Endothelial cell of hepatic sinusoid (primary cell): ENCODE data around the gene COL26A1.
"Not testable (repeated sequence)": the region's sequence is repeated elsewhere in the genome, so short reads cannot be mapped to it uniquely, and the experiment has no call there.

Source experiments
- in situ Hi-C: cut with HindIII; loops from 2 replicates; pipeline ENCODE4 v1.10.0; 2017; ENCODE audit warnings: low sequenced_read_pairs

Gene COL26A1

DNA sequence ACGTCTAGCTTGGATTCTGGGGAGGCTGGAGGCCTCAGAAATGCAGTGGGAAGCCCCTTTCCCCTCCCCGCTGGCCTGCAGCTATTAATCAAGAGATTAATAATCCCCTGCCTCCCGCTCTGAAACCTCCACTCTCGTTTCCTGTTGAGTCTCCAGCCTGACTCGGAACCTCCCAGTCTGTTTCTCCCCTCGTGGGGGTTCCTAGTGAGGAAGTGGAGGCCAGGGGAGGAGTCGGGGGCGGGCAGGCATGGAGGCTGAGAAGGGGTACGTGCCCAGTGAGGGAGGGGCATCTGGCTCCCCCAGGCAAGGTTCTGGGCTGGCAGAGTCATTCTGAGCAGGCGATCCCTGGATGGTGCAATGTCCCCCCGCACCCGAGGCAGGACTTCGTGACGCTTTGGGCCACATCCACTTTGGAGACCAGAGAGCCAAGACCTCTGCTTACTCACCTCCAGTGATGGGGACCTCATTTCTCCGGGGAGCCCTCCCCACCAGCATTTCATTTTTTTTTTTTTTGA is 73.6 kb downstream of the COL26A1 start:
- in situ Hi-C loops, result no loop called here

DNA sequence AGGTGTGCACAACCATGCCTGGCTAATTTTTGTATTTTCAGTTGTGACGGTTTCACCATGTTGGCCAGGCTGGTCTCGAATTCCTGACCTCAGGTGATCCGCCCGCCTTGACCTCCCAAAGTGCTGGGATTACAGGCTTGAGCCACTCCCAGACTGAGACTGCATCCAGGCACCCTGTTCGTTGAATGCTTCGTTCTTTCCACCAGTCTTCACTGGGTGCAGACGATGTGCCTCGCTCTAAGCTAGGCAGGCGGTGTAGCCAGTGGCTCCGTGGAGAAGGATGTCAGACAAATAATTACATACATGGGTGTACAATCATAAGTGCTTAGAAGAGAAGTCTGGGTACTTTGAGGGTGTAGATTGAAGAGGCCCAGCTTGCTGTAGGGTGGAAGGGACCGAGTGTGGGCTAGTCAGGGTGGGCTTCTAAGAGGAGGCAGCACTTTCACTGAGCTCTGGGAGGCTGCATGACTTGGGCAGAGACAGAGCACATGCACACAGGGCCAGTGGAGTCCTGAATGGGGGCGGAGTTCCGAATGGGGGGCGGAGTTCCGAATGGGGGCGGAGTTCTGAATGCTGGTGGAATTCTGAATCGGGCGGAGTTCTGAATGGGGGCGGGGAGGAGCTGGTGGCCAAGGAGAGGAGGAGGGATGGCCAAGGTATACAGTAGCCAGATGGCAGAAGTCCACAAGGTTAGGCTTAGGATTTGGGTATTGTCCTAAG is 74.3 kb downstream of the COL26A1 start:
- in situ Hi-C loops, result no loop called here

DNA sequence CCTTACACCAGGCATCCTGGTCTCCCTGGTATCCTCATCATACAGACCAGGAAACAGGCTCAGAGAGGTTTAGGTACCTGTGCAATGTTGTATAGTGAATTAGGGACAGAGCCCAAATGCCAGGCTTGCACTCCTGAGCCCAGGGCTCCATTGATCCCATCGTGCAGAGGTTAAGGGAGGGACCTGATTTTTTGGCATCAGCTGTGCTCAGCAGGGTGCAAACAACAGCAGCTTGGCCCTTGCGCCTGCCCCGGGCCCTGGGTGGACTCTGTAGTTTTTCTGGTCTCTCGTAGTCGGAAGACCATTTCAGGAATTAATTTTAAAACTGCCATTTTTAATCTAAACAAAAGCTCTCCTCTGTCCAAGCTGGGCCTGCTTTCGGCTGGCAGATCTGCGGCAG is 79.2 kb downstream of the COL26A1 start:
- in situ Hi-C loops, result no loop called here

DNA sequence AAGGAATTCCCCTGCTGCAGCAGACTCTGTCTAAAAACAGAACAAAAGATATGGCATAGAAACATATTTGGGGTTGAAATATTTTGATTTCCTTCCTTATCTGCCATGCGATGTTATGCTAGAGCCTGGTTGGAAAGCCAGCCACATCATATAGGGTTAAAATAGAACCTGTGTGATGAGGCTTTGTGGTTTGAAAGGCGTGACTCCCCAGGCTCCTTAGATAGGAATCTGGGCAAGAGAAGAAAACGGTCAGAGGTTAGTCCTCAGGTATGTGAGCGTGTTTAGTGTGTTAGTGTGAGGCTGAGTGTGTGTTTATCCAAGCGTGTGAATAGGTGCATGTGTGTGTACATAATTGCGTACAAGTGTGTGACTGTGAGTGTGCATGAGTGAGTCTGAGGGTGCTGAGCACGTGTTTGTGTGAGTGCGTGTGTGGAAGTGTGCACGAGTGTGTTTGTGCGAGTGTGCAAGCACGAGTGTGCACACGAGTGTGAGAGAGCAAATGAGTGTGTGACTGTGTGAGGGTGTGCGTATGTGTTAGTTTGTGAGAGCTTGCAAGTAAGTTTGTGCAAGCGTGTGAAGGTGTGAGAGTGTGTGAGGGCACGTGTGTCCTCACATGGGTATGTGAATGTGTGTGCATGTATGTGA is 79.9 kb downstream of the COL26A1 start:
- in situ Hi-C loops, result no loop called here

DNA sequence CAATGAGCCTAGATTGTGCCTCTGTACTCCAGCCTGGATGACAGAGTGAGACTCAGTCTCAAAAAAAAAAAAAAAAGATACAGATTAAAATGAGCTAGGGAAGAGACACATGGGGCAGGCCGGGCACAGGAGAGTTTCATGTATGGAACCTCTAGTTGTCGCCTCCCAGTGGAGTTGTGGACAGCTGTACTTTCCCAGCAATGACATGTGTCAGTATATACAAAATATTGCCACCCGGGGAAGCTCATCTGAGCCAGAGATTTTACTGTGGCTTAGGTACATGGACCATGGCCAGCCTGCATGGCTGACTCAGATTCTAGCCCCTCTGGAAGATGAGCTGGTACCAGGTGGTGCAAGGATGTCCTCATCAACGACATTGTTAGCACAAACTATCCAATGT is 87.4 kb downstream of the COL26A1 start:
- in situ Hi-C loops, result no loop called here

DNA sequence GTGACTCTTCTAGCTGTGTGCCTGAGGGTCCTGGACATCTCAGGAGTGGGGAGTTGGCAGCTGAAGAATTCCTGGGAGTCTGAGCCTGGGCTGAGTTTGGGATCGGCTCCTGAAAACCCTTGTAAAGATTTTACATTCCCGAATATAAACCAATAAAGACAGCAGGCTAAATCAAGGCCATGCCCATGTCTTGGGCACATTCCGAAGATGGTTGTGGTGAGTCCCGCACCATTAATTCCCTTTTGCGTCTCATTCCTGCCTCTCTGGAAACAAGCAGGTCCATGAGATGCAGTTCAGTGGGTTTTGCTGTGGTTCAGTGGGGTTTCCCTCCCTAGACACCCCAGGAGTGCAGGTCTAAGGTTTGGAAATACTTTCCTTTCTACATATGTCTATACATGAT is 90.9 kb downstream of the COL26A1 start:
- in situ Hi-C loops, result no loop called here

DNA sequence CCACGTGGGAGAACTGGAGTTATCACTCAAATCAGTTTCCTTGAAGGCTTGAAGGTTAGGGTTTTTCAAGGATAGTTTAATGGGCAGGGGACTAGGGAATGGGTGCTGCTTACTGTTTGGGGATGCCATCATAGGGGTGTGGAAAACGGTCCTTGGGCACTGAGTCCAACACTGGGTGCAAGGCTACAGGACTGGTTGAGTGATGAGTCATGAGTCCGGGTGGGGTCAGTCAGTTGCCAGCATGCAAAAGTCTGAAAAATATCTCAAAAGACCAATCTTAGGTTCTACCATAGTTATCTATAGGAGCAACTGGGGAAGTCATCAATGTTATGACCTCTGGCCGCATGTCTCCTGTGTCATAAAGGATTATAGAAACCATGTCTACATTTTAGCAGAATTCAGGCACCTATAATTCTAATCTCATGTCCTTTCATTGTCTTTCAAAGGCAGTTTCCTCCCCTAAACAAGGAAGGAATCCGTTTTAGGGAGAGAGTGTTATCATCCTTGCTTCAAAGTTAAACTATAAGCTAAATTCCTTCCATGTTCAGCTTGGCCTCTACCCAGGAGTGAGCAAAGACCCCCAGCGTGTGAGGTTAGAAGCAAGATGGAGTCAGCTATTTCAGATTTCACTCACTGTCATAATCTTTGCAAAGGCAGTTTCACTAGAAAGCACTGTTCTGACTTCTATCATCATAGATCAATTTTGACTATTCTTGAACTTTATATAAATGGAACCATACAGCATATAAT is 94.5 kb downstream of the COL26A1 start:
- in situ Hi-C loops, result no loop called here

DNA sequence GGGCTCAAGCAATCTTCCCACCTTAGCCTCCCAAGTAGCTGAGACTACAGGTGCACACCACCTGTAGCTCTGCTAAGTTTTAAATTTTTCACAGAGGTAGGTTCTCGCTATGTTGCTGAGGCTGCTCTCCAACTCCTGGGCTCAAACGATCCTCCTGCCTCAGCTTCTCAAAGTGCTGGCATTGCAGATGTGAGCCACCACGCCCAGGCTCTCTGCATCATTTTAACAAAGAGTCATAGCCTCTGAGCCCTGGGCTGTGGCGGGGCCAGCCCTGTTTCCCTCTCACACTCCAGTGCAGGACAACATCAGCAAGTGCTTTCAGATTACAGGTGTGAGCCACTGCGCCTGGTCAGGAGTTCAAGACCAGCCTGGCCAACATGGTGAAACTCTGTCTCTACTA is 102.5 kb downstream of the COL26A1 start:
- in situ Hi-C loops, result no loop called here

DNA sequence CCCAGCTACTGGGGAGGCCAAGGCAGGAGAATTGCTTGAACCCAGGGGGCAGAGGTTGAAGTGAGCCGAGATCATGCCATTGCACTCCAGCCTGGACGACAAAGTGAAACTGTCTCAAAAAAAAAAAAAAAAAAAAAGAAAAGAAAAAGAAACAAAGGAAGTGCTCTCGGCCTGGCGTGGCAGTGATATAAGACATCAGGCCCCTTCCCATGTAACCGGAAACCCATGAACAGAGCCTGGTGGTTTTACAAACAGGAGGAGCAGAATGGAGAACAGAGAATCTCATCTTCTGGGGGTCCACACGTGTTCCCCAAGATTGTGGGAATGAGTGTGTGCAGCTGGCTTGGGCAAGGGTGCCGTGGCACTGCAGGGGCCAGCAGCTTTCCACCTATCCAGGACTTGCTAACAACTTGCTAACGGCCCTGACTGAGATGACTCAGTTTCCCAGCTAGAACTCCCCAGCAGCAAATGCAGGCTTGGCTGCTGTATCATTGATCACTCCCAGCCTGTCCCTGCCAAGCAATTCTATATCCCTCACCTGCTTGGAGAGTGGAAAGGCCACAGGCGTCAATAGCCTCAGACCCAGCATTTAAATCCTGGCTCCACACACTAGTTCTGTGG is 103.0 kb downstream of the COL26A1 start:
- in situ Hi-C loops, result no loop called here

DNA sequence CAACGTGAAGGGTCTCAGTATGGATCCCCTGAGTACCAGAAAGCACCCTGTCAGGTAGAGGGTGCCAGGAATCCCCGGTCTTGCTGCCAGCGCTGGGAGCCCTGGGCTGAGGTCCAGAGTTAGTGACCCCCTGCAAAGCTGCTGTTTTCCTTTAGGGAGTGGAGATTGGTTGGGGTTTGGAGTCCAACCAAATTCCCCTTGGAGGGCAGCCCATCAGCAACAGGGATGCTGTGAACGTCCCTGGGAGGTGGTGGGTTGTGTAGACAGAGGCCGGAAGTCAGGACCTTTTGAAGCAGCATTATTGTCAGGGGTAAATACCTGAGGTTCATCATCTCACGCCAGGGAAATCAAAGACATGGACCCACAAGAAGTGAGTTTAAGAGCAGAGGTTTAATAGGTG is 104.2 kb downstream of the COL26A1 start:
- in situ Hi-C loops, result no loop called here

DNA sequence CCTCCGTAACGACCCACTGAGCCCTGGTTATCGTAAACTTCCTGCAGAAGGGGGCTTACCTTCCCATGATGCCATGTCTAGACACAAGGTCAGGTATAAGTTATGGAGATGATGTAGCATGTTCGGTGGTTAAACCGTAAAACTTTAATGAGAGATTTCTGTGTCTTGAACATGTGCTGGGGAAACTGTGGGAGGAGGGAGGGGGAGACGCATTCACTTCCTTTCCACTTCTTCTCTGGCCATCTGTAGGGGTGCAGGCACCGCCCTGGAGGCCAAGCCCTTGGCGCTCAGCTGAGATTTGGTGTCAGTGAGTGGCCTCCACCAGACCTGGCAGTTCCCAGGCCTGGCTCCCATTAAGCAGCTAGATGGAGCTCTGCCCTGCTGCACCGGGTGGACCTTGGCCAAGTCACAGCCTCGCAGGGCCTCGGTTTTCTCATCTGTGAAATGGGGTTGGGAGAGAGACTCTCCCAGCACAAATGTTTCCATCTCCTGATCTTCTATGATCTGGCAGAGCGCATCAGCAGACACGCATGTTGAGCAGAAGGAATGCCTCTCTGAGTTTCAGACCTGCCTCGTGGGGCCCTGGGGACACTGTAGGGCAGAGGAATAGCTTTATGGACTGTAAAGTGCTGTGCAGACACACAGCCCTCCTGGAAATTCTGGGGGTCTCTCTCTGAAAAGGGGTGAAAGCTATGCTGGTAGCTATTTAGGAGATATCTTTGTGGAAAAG is 106.0 kb downstream of the COL26A1 start:
- in situ Hi-C loops, result no loop called here

DNA sequence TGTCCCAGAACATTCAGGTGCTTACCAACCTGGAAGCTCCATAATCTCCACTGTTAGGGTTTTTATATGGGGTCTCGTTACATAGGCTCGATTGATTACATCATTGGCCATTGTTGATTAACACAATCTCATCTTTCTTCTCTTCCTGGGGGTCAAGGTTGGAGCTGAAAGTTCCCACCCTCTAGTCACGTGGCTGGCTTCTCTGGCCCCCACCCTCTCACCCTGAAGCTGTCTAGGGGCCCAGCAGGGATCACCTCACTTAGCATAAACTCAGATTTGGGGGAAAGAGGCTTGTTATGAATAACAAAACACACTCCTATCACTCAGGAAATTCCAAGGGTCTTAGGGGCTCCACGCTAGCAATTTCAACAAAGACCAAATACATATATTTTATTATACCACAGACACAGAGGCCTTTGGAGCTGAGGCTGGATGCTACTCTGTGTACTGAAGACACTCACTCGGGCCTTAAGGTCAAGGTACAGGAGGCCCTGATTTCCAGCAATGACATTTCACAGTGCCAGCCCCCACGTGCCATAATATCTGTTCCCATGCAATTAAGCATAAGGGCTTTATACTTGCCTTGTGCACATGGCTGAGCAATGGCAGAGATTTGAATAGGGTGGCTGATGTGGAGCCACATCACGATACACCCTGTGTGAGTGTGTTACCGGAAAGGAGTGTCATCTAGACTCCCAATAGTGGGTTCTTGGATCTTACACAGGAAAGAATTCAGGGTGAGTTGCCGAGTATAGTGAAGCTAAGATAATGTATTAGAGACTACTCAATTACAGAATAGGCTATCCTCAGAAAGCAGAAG is 108.2 kb downstream of the COL26A1 start:
- in situ Hi-C loops, result no loop called here

DNA sequence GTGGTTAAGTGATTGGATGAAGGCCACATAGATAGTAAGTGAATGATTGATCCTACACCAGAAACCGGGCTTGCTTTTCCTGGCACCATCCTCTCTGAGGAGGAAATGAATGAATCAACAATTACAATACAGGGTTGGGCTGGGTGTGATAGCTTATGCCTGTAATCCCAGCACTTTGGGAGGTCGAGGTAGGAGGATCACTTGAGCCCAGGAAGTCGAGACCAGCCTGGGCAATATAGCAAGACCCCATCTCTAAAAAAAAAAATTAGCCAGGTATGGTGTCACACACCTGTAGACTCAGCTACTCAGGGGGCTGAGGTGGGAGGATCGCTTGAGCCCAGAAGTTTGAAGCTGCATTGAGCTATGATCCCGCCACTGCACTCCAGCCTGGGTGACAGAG is 111.5 kb downstream of the COL26A1 start:
- in situ Hi-C loops, result no loop called here

DNA sequence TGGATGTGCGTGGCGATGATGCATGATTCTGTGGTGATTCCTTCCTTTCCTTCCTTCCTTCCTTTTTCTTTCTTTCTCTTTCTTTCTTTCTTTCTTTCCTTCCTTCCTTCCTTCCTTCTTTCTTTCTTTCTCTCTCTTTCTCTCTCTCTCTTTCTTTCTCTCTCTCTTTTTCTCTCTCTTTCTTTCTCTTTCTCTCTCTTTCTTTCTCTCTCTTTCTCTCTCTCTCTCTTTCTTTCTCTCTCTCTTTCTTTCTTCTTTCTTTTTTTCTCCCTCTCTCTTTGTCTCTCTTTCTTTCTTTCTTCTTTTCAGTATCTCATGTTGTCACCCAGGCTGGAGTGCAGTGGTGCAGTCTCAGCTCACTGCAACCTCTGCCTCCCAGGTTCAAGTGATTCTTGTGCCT is 113.0 kb downstream of the COL26A1 start:
- in situ Hi-C loops, result not testable (repeated sequence)

DNA sequence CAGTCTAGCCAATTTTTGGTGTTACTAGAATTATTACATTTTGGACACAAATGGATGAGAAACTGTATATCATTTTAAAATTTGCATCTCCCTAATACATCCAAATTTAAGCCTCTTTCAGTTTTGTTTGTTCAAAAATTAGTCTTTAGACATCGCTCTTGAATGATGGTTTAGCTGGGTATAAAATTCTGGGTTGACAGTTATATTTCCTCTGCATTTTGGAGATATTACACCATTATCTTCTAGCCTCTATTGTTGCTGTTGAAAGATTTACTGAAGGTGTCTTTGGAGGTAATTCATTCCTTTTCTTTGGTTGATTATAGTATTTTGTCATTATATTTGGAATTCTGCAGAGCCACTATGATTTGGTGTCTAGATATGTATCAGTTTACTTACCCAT is 116.5 kb downstream of the COL26A1 start:
- in situ Hi-C loops, result no loop called here

DNA sequence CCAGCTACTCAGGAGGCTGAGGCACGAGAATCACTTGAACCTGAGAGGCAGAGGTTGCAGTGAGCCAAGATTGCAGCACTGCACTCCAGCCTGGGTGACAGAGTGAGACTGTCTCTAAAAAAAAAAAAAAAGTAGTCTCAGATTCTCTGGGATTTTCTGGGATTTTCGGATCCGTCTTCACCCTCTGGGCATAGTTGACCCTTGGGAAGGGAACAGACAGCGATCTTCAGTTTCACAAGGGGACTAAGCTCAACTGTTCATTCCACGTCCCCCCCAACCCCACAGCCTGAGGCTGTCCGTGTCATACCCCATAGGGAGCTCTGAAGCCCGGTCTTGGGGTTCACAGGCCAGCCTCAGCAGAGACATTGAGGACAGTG is 123.4 kb downstream of the COL26A1 start:
- in situ Hi-C loops, result not testable (repeated sequence)

DNA sequence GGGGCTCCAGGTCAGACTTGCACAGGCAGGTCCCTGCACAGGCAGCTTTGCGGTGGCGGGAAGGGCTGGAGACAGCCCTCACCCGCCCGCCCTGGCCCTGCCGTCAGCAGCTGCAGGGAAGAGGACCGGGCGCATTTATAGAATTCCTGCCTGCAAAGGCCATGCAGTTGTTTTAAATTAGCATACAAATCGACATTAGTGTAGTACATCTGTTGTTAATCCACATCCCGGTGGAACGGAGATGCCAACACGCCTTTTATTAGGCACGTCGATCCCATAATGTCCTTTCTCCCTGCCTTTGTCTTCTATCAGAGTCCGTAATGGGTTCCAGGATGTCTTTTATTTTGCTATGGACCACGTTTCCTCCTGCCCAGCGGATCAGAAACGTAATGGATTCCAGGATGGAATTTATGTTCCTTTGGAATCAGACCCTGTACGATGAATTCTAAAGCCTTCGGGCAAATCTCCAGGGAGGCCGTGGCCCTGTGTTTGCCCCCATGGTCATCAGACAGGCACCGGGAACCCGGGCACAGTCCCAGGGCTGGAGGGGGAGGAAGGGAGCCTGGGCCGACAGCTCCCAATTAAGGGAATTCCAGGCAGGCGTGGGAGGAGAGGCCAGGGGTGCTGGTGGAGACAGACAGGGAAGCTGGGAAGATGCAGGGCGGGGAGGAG is 123.9 kb downstream of the COL26A1 start:
- in situ Hi-C loops, result no loop called here

DNA sequence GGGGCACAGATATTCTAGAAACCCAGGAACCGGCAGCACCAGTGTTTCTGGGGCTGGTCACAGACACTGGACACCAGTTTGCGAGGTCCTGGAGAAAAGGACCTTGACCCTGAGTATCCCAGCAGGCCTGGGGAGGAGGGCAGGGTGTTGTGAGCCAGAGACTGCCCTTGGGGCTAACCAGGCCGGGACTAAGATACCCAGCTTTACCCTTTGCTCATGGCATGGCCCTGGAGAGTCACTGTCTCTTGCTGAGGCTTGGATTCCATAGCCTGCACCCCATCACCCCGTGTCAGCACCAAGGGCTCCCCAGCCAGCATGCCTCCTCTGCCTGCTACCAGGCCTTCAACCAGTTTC is 124.4 kb downstream of the COL26A1 start:
- in situ Hi-C loops, result no loop called here

DNA sequence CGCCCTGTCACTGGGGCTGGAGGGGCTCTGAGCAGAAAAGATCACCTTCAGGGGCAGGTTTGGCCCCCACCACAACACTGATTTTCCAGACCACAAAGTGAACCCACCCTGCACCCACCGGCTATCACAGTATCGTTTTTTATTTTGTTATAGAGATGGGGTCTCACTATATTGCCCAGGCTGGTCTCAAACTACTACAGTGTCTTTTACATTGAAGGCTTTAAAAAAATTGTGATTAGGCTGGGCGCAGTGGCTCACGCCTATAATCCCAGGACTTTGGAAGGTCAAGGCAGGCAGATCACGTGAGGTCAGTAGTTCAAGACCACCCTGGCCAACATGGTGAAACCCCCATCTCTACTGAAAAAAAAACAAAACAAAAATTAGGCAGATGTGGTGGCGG is 125.1 kb downstream of the COL26A1 start:
- in situ Hi-C loops, result no loop called here
